Lower lobe of right lung (tissue), 2 donors: Measurements from ENCODE around the gene HSFX4. TPM values are rescaled to one million over a fixed set of nuclear protein-coding genes. Genes with fewer than 3 reads are reported as not detected.
"Not testable (repeated sequence)": the region's sequence is repeated elsewhere in the genome, so short reads cannot be mapped to it uniquely, and the experiment has no call there.

Source experiments
- ATAC-seq, 2 donors: fragments of 200-7000 bp; cut with Tn5 transposase; one replicate each; pipeline ENCODE4 v1.9.1; 2020 to 2022; ENCODE audit warnings: mild to moderate bottlenecking in 2 of 2, moderate library complexity in 2 of 2
- DNase-seq: peaks from one replicate; pipeline ENCODE4 v3.0.0-alpha.2; 2020
- H3K27ac ChIP-seq: fragments of 200-600 bp; one replicate; pipeline ENCODE4 v1.8.0; 2022
- H3K27me3 ChIP-seq: fragments of 200-600 bp; one replicate; pipeline ENCODE4 v1.8.0; 2022; ENCODE audit warnings: low read depth
- H3K36me3 ChIP-seq: fragments of 200-600 bp; one replicate; pipeline ENCODE4 v1.8.0; 2022; ENCODE audit warnings: mild to moderate bottlenecking
- H3K4me1 ChIP-seq: fragments of 200-600 bp; one replicate; pipeline ENCODE4 v1.8.0; 2022
- H3K4me3 ChIP-seq: fragments of 200-600 bp; one replicate; pipeline ENCODE4 v1.8.0; 2022; ENCODE audit warnings: mild to moderate bottlenecking
- H3K9me3 ChIP-seq: fragments of 200-600 bp; one replicate; pipeline ENCODE4 v1.8.0; 2022
- CTCF ChIP-seq: fragments of 200-600 bp; IDR thresholded peaks from one replicate; pipeline ENCODE4 v1.8.0; 2022; ENCODE audit warnings: antibody characterized with exemption, mild to moderate bottlenecking
- intact Hi-C: fragments of 100-400 bp; cut with DNase I; formaldehyde crosslinking; loops from one replicate; pipeline ENCODE4 v1.11.0; 2022
- long read RNA-seq: library from polyadenylated mRNA; unstranded; transcript quantifications from one replicate; pipeline ENCODE4 v2.0.0, GENCODE V29; 2021
- total RNA-seq: library from RNA; stranded (reverse); fragmentation: NEBNext Ultra II Directional; extraction: Animal tissue kit (Norgen Biotek cat#: 25700); gene quantifications from one replicate; pipeline ENCODE4 v1.2.1, GENCODE V29; 2021
- donor health status: DM: no; HTN: yes; CAD: no; lungs with severe emphysema.

HSFX4 gene
- not detected for total RNA-seq
- long read RNA-seq, result 0 reads

GRCh38 chrX:149929400-149929799 is at the start of gene HSFX4:
Gene HSFX4 (plus strand): TSS chrX:149929573. CDS start chrX:149929645, 72 bp downstream.
- H3K36me3 ChIP-seq, H3K9me3 ChIP-seq, intact Hi-C loops, H3K4me3 ChIP-seq, H3K27me3 ChIP-seq, H3K4me1 ChIP-seq, ATAC-seq, H3K27ac ChIP-seq, DNase-seq: not testable (repeated sequence)

GRCh38 chrX:149881081-149881711 is 48.2 kb upstream of the HSFX4 start, which contains the start of gene MAGEA8:
Gene MAGEA8 (plus strand): TSS chrX:149881183. CDS start chrX:149884273, 3,090 bp downstream.
- Histone ChIP-seq H3K9me3 (no peaks in the 10 kb centered on the region), H3K4me1 (no peaks in the 10 kb centered on the region), H3K36me3 (no peaks in the 10 kb centered on the region), H3K27ac (no peak within 1 kb of the TSS), H3K4me3 (no peak within 1 kb of the TSS), H3K27me3 (no peaks in the 10 kb centered on the region)
- TF ChIP-seq CTCF, result no peak
- intact Hi-C loops, result no loop called here
- no peak for ATAC-seq
- DNase-seq, result no peak

- H3K4me3 ChIP-seq, H3K27me3 ChIP-seq, H3K27ac ChIP-seq, H3K4me1 ChIP-seq, H3K9me3 ChIP-seq, H3K36me3 ChIP-seq, ATAC-seq, intact Hi-C loops, DNase-seq: not testable (repeated sequence)
Observed at GRCh38 chrX:149890828-149891227, 38.5 kb upstream of the HSFX4 start.

- no peak overlapping the region for H3K27ac ChIP-seq
- H3K4me3 ChIP-seq, result no peak overlapping the region
- no peaks in the 10 kb centered on the region for H3K9me3 ChIP-seq
- no peak for TF ChIP-seq CTCF
- H3K4me1 ChIP-seq, result no peaks in the 10 kb centered on the region
- no peaks in the 10 kb centered on the region for H3K27me3 ChIP-seq
- no peaks in the 10 kb centered on the region for H3K36me3 ChIP-seq
- DNase-seq (no peak), ATAC-seq (no peak)
- intact Hi-C loops, result no loop called here
Observed at GRCh38 chrX:149898554-149898953, 30.8 kb upstream of the HSFX4 start.

GRCh38 chrX:149903889-149904748 is 25.3 kb upstream of the HSFX4 start:
- Histone ChIP-seq H3K36me3 (no peaks in the 10 kb centered on the region), H3K27me3 (no peaks in the 10 kb centered on the region), H3K9me3 (no peaks in the 10 kb centered on the region), H3K4me1 (no peaks in the 10 kb centered on the region), H3K4me3 (peak overlapping the region; percentile 19), H3K27ac (no peak overlapping the region)
- no peak for DNase-seq
- peak in 1 of 2 donors; percentile 42 for ATAC-seq
- intact Hi-C loops, result no loop called here
- TF ChIP-seq CTCF, result no peak

- H3K4me1 ChIP-seq, result no peaks in the 10 kb centered on the region
- no peak for TF ChIP-seq CTCF
- H3K27me3 ChIP-seq, result no peaks in the 10 kb centered on the region
- intact Hi-C loops, result no loop called here
- ATAC-seq, result no peak
- no peaks in the 10 kb centered on the region for H3K9me3 ChIP-seq
- H3K27ac ChIP-seq, result no peak overlapping the region
- no peak overlapping the region for H3K4me3 ChIP-seq
- no peaks in the 10 kb centered on the region for H3K36me3 ChIP-seq
- DNase-seq, result no peak
Observed at GRCh38 chrX:149908308-149908707, 21.1 kb upstream of the HSFX4 start.
